ENCODE measurements around the gene EZR. TPM values are rescaled to one million over a fixed set of nuclear protein-coding genes. Genes with fewer than 3 reads are reported as not detected.

EZR gene
- total RNA-seq, 1 experiment from 2014 or later = 263 TPM

GRCh38 chr6:158837684-158838625 lies 18.8 kb upstream of the EZR start:
- CTCF ChIA-PET = no interaction called here
- DNase-seq (ENCODE audit: low read depth, low spot score) = no peak

More at GRCh38 chr6:158837684-158838625, 18.8 kb upstream of the EZR start:
- POLR2A ChIA-PET = no interaction called here
- Histone ChIP-seq H3K27ac (ENCODE audit: low read length) (peak overlapping the region; percentile 48; the same call in 1 of the 2 replicates), H3K9me3 (ENCODE audit: control insufficient read depth, insufficient read depth, low read depth, low read length) (no peaks in the 10 kb centered on the region), H3K4me1 (ENCODE audit: control insufficient read depth, insufficient read depth, low read length) (0 out of 2 replicates have a peak, but pooled peaks cover 3% of the 10 kb centered on the region), H3K4me3 (ENCODE audit: low read depth in 2 of 2, low read length in 2 of 2) (no peak overlapping the region), H3K27me3 (ENCODE audit: control insufficient read depth, insufficient read depth, low read length) (no peaks in the 10 kb centered on the region), H3K36me3 (ENCODE audit: control insufficient read depth, insufficient read depth, low read length) (no peaks in the 10 kb centered on the region)
- TF ChIP-seq POLR2AphosphoS5 (IDR thresholded peaks at IDR 0.05; ENCODE audit: low read depth, low read length) (no peak), CTCF (IDR thresholded peaks at IDR 0.05) (no peak), REST (IDR thresholded peaks at IDR 0.05; ENCODE audit: insufficient read depth in 1 of 2, low read depth in 2 of 2, low read length in 1 of 2) (no peak), TCF7L2 (IDR thresholded peaks at IDR 0.05; ENCODE audit: low read depth, low read length) (no peak), SIN3A (IDR thresholded peaks at IDR 0.05; ENCODE audit: borderline replicate concordance, insufficient read depth, low read depth, low read length) (no peak)
- ATAC-seq = peak; percentile 48
- no TSS peak for BruUV-seq (replicated peaks)
- intact Hi-C loops (cut with micrococcal nuclease; ENCODE audit: unreplicated experiment) (no loop called here), in situ Hi-C loops (cut with HindIII; ENCODE audit: low pct_unique_long_range_greater_than_20kb, low sequenced_read_pairs) (no loop called here)
